IPS-18c (cell line): Measurements from ENCODE around the gene ATP6V0B.

Experiments used
- H3K4me3 ChIP-seq: 2 replicates; pipeline ENCODE4 v1.7.0; 2013; ENCODE audit warnings: low read depth, mild to moderate bottlenecking, low read length, moderate library complexity; ENCODE audit not compliant: insufficient read depth
- H3K9me3 ChIP-seq: one replicate; pipeline ENCODE4 v1.6.1; 2013; ENCODE audit warnings: mild to moderate bottlenecking, low read length, moderate library complexity; ENCODE audit not compliant: control insufficient read depth, insufficient read depth

Gene ATP6V0B

DNA sequence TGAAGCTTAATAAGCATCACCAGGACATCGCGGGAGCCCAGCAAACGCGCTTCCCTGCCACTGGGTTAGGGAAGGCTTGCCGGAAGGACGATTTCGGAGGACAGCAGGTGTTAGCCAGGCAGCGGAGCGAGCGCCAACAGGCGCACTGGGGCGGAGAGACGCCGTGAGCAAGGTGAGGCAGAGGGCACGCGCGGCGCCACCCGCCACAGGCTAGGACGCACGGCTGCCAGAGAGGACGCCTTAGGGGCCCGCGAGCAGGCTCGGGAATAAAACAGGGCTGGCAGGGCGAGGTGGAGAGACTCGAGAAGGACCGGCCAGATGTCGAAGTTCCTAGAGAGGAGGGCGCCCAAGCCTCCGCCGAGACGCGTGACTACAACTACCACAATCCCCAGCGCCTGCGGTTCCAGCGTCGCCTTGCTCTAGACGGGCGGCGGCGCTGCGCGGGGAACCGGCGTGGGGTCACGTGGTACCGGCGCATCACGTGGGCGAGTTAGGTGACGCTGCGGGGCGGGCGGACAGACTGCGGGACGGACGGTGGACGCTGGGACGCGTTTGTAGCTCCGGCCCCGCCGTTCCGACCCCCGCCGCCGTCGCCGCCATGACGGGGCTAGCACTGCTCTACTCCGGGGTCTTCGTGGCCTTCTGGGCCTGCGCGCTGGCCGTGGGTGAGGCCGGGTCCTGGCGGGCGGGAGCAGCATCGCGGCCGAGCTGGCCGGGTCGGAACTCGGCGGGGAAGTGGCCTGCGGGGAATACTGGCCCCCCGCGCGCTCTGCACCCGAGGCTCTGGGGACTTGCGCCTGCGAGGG, at the start of gene ATP6V0B:
ATP6V0B (plus strand) TSS at position 518 of the 806 bp plus-strand sequence; CDS start at position 599, 81 bp downstream.
- Histone ChIP-seq H3K9me3 (peaks cover 3% of the 10 kb centered on the region), H3K4me3 (peak within 1 kb of the TSS; percentile 94)

DNA sequence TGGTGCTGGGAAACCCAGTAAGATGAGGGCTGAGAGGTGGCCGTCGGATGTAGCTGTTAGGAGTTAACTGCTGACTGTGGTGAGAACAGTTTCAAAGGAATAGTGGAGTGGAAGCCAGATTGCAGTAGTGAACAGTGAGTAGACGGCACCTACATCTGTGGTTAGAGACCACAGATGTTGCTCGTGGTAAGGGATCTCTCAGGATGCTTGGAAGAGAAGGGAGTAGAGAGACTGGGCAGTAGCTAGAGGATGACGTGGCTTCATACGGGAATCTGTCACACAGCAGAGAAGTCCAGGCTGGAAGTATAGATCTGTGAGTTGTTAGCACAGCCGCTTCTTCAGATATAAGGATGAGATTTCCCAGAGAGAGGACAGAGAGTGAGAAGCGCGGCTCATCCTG, 48.9 kb upstream of the ATP6V0B start:
- Histone ChIP-seq H3K9me3 (no peaks in the 10 kb centered on the region), H3K4me3 (no peak overlapping the region)

DNA sequence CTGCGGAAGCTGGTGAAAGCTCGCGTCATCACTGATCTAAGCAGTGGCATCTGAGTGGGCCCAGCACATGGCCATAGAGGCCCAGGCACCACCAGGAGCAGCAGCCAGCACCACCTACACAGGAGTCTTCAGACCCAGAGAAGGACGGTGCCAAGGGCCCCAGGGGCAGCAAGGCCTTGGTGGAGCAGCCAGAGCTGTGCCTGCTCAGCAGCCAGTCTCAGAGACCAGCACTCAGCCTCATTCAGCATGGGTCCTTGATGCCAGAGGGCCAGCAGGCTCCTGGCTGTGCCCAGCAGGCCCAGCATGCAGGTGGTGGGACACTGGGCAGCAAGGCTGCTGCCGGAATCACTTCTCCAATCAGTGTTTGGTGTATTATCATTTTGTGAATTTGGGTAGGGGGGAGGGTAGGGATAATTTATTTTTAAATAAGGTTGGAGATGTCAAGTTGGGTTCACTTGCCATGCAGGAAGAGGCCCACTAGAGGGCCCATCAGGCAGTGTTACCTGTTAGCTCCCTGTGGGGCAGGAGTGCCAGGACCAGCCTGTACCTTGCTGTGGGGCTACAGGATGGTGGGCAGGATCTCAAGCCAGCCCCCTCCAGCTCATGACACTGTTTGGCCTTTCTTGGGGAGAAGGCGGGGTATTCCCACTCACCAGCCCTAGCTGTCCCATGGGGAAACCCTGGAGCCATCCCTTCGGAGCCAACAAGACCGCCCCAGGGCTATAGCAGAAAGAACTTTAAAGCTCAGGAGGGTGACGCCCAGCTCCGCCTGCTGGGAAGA, 44.4 kb upstream of the ATP6V0B start:
- no peak overlapping the region for H3K4me3 ChIP-seq

DNA sequence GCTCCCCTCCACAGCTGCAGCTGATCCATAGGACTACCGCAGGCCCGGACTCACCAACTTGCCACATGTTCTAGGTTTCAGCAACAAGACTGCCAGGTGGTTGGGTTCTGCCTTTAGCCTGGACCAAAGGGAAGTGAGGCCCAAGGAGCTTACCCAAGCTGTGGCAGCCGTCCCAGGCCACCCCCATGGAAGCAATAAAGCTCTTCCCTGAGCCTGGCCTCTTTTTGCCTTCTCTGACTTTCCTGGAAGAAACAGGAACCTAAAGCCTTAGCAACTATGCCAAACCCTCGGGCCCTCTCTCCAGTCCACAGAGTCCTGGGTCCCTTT, 43.8 kb upstream of the ATP6V0B start:
- Histone ChIP-seq H3K4me3 (no peak overlapping the region), H3K9me3 (no peaks in the 10 kb centered on the region)

More for the DNA sequence above, 44.4 kb upstream of the ATP6V0B start:
- H3K9me3 ChIP-seq = no peaks in the 10 kb centered on the region

DNA sequence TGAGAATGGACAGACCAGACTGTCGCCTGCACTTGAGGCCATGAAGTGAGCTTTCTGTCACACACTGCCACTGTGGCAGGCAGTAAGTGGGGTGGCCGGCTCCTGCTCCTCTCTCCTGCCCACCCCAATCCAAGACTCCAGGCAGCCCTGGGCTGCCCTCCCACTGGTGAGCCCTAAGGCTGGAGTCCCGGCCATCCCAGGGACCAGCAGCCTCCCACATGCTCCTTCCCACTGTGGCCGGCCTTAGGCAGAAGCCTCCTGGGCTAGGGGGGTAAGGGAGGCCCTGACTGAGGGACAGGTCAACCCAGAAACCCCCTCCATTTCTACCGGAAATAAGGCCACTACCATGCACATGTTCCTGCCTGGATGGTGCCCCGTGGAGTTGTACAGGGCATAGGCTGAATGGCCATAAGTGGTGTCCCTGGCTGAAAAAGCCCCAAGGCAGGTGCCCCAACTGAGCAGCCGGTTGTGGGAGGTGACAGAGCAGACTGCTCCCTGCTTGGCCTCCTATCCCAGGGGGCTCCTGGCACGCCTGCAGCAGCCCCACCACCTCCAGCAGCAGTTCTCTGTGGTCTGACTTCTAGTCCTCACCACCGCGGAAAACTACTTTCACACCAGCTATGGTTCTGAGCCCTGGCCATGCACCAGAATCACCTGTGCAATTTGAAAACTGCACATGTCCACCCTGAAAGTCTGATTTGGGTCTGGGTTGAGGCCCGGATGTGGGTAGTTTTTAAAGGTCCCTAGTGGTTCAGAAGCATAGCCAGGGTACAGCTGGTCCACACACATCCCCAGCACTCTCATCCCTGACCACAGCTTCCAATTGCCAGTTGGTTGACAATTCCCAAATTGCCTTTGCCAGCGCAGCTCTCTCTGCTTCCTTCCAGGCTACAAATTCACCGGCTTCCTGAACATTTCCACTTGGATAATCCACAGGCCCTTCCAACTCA, 42.8 kb upstream of the ATP6V0B start:
- no peak overlapping the region for H3K4me3 ChIP-seq

DNA sequence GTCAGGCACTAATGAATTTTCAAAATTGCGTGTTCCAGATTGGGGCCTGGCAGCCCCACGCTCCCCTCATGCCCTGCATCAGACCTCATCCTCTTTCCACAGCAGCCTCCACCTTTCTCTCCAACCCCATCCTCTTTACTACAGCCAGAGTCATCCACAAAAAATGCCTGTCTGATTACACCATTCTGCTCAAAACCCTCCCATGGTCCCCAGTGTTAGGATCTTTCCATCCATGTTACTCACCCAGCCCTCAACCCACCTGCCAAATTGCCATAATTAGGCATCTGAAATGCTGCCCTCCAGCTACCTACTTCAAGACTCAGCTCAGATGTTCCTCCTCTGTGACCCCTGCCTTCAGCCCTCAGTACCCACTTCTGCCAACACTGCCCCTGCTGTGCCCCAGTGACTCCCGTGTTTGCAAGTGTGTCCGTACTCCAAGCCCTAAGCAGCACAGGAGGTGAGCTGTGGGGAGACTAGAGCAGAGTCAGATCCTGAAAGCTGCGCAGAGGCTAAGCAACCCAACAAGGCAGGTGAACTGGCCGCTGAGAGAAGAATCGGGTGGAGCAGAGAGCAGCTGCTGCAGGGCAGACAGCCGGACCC, 41.9 kb upstream of the ATP6V0B start:
- H3K4me3 ChIP-seq = peak overlapping the region; percentile 80

More for the DNA sequence above, 42.8 kb upstream of the ATP6V0B start:
- no peaks in the 10 kb centered on the region for H3K9me3 ChIP-seq

DNA sequence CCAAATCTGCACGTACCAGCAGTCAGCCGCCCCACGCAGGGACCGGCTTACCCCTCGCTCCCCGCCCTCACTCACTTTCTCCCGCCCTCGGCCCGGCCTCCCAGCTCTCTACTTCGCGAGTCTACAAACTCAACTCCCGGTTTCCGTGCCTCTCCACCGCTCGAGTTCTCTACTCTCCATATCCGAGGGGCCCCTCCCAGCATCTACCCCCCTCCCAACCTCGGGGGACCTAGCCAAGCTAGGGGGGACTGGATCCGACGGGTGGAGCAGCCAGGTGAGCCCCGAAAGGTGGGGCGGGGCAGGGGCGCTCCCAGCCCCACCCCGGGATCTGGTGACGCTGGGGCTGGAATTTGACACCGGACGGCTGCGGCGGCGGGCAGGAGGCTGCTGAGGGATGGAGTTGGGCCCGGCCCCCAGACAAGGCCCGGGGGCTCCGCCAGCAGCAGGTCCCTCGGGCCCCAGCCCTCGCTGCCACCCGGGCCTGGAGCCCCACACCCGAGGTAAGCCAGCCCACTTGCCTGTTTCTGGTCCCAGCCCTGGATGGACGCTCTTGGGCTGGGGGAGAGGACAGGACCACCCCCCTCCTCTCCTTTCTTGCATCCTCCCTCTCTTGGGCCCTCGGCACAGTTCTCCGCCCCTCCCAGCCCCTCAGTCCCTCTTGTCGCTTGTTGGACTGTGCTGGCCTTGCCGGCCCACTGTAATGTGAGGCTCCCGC, 41.2 kb upstream of the ATP6V0B start, which contains the start of gene ARTN:
ARTN (plus strand) TSS at position 416 of the 715 bp plus-strand sequence. CDS start 1,856 bp downstream, outside the sequence.
- Histone ChIP-seq H3K9me3 (no peaks in the 10 kb centered on the region), H3K4me3 (peak within 1 kb of the TSS; percentile 80)

More for the DNA sequence above, 41.9 kb upstream of the ATP6V0B start:
- no peaks in the 10 kb centered on the region for H3K9me3 ChIP-seq

DNA sequence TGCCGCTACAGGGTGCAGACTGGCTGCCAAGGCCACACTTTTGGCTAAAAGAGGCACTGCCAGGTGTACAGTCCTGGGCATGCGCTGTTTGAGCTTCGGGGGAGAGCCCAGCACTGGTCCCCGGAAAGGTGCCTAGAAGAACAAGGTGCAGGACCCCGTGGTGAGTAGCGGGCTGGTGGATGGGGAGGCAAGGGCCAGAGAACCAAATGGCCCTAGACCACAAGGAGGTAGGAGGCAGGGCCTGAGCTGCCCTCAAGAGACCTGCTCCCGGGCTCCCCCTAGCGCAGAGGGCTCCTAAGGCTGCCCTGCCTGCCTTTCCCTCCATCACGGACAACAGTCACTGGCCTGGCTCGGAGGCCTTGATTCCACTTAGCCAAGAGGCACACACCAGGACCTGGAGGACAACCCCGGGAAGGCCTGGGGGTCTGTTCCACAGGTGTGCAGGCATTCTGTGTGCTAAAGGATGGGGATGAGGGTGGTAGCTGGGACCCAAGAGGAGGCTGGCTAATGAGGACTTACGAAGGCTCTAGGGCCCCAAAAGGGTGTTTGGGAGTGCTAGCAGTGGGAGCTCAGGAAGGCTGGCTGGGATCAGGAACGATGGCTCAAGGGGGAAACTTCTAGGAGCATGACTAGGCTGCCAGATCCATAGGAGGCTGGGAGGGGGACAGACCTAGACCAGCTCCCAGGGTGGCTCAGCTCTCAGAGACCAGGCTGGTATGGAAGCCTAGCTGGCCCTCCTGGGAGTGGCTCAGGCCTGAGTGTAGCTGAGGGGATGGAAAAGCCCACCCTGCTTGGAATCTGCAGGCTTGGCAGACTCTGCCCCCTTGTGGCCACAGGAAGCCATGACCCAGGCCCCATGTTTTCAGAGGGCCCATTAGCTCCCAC, 40.4 kb upstream of the ATP6V0B start:
- Histone ChIP-seq H3K9me3 (no peaks in the 10 kb centered on the region), H3K4me3 (peak overlapping the region; percentile 80)

DNA sequence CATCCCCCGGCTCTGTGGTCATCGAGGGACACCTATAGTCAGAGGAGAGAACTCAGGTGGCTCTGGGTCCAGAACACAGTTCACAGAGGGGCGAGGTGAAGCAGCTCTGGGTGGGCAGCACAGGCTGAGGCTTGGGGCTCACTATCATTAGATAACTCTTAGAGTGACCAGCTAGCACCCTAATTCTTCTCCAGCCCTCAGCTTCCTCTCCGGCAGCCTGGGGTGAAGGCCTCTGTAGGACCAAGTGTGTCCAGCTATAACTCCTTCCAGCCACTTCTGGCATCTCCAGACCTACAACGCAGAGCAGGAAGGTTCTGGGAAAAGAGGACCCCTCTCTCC, 39.8 kb upstream of the ATP6V0B start:
- Histone ChIP-seq H3K9me3 (no peaks in the 10 kb centered on the region), H3K4me3 (no peak overlapping the region)

DNA sequence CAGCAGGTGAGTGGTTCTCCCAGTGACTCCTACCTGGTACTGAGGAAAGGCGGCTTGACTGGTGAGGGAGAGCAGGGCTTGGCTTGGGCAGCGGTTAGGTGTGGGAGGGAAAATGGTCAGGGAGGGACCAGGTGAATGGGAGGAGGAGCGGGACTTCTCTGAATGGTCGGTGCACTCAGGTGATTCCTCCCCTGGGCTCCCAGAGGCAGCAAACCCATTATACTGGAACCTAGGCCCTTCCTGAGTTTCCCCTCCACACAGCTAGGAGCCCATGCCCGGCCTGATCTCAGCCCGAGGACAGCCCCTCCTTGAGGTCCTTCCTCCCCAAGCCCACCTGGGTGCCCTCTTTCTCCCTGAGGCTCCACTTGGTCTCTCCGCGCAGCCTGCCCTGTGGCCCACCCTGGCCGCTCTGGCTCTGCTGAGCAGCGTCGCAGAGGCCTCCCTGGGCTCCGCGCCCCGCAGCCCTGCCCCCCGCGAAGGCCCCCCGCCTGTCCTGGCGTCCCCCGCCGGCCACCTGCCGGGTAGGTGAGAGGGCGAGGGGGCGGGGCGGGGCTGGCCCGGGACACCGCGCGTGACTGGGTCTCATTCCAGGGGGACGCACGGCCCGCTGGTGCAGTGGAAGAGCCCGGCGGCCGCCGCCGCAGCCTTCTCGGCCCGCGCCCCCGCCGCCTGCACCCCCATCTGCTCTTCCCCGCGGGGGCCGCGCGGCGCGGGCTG, 38.9 kb upstream of the ATP6V0B start:
- H3K4me3 ChIP-seq = peak overlapping the region; percentile 49
- H3K9me3 ChIP-seq = no peaks in the 10 kb centered on the region

DNA sequence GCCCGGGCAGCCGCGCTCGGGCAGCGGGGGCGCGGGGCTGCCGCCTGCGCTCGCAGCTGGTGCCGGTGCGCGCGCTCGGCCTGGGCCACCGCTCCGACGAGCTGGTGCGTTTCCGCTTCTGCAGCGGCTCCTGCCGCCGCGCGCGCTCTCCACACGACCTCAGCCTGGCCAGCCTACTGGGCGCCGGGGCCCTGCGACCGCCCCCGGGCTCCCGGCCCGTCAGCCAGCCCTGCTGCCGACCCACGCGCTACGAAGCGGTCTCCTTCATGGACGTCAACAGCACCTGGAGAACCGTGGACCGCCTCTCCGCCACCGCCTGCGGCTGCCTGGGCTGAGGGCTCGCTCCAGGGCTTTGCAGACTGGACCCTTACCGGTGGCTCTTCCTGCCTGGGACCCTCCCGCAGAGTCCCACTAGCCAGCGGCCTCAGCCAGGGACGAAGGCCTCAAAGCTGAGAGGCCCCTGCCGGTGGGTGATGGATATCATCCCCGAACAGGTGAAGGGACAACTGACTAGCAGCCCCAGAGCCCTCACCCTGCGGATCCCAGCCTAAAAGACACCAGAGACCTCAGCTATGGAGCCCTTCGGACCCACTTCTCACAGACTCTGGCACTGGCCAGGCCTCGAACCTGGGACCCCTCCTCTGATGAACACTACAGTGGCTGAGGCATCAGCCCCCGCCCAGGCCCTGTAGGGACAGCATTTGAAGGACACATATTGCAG, 38.2 kb upstream of the ATP6V0B start:
- H3K9me3 ChIP-seq = no peaks in the 10 kb centered on the region
- H3K4me3 ChIP-seq = peak overlapping the region; percentile 63

DNA sequence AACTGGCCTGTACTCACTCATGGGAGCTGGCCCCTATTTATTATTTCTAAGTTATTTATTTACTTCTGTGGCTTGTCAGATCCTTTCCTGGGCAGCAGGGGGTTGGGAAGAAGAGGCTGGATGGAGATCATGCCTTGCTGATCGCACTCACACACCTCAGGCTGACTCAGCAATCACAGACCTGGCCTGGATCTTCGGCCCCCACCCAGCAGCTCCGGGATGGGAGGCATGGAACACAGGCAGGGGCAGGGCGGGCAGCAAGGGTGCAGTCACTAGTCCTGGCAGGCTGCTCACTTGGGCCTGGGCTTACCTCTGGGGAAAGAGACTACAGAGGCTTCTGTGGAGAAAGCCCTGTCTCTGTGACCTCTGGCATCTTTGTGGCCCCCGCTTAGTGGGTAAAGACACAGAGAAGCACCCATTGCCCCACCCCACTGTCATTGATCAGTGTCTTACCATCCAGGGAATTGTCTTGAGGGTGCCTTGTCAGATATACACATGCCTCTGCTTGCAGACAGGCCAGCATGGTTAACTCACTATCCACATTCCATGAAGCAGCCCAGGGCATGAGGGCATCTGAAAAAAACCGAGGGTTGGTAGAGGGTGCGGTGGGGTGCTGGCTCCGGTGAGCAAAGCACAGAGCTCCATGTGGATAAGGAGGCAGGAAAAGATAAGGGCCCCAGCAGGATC, 37.4 kb upstream of the ATP6V0B start:
- no peak overlapping the region for H3K4me3 ChIP-seq

DNA sequence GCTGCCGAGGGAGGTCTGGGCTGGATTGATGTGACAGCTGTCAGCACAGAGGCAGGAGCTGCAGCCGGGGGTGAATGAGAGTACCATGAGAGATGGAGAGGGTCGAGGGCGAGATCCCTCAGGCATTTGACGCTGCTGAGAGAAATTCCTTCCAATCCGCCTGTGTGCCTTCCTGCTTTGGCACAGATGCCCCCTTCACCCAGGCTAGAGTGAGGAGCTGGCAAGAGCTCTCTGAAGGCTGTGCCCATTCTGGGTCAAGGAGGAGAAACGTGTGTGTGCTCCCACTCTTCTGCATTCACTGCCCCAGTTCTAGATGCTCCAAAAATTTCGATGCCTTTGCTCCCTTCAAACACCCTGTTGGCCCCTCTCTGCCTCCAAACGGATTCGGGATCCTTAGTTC, 36.4 kb upstream of the ATP6V0B start:
- no peak overlapping the region for H3K4me3 ChIP-seq
- no peaks in the 10 kb centered on the region for H3K9me3 ChIP-seq

More for the DNA sequence above, 37.4 kb upstream of the ATP6V0B start:
- no peaks in the 10 kb centered on the region for H3K9me3 ChIP-seq
